OCI-LY7 (cell line): Measurements from ENCODE around the gene GPC3. TPM values are rescaled to one million over a fixed set of nuclear protein-coding genes. Genes with fewer than 3 reads are reported as not detected.

ENCODE experiments used
- BruUV-seq: library from RNA; stranded (reverse); fragments of 400-500 nt; replicated peaks from 2 replicates; lab custom pipeline; 2021; lab: Mats Ljungman, UMichigan
- CTCF ChIA-PET: fragments of 300-600 bp; sonication (Branson Sonifier 250); formaldehyde crosslinking; loops from one replicate; lab custom pipeline; 2022; ENCODE audit warnings: antibody characterized with exemption; ENCODE audit not compliant: unreplicated experiment; lab: Charles Lee
- POLR2A ChIA-PET: fragments of 300-600 bp; sonication (Branson Sonifier 250); formaldehyde crosslinking; loops from one replicate; lab custom pipeline; 2022; ENCODE audit warnings: antibody characterized with exemption; lab: Charles Lee
- DNase-seq: peaks from one replicate; pipeline ENCODE4 v3.0.0-alpha.2; 2015; ENCODE audit warnings: low spot score
- H2AFZ ChIP-seq: fragments of 200-600 bp; sonication (generic), shearing (Covaris generic); 2 replicates; pipeline ENCODE4 v1.6.1; 2014; ENCODE audit warnings: mild to moderate bottlenecking, antibody characterized with exemption, low read length, moderate library complexity
- H3K27ac ChIP-seq: fragments of 200-600 bp; sonication (generic); 2 replicates; pipeline ENCODE4 v1.5.1; 2014; ENCODE audit warnings: mixed run types, low read depth, mild to moderate bottlenecking, moderate library complexity, low read length, inconsistent platforms; ENCODE audit not compliant: poor library complexity, severe bottlenecking
- H3K36me3 ChIP-seq: fragments of 200-600 bp; sonication (generic); 2 replicates; pipeline ENCODE4 v1.6.1; 2014; ENCODE audit warnings: mild to moderate bottlenecking, antibody characterized with exemption, low read length, moderate library complexity, mixed read lengths; ENCODE audit not compliant: insufficient read depth
- H3K4me1 ChIP-seq: fragments of 200-600 bp; sonication (generic); 2 replicates; pipeline ENCODE4 v1.5.1; 2014; ENCODE audit warnings: mild to moderate bottlenecking, low read length; ENCODE audit not compliant: insufficient read depth, poor library complexity, severe bottlenecking
- H3K4me2 ChIP-seq: fragments of 200-600 bp; sonication (generic); 2 replicates; pipeline ENCODE4 v1.6.1; 2014; ENCODE audit warnings: mild to moderate bottlenecking, low read length
- H3K4me3 ChIP-seq: fragments of 200-600 bp; sonication (generic); 2 replicates; pipeline ENCODE4 v1.5.1; 2014; ENCODE audit warnings: mild to moderate bottlenecking, low read depth, low read length; ENCODE audit not compliant: poor library complexity, severe bottlenecking
- H3K79me2 ChIP-seq: fragments of 200-600 bp; sonication (generic); 2 replicates; pipeline ENCODE4 v1.6.1; 2016; ENCODE audit warnings: low read depth, mild to moderate bottlenecking, low read length, moderate library complexity, mixed read lengths; ENCODE audit not compliant: insufficient read depth
- H3K9me2 ChIP-seq: fragments of 200-600 bp; sonication (generic); 2 replicates; pipeline ENCODE4 v1.6.1; 2016; ENCODE audit warnings: mild to moderate bottlenecking, low read length, mixed read lengths; ENCODE audit not compliant: insufficient read depth
- H3K9me3 ChIP-seq: fragments of 200-600 bp; sonication (generic); 2 replicates; pipeline ENCODE4 v1.6.1; 2014; ENCODE audit warnings: mild to moderate bottlenecking, mixed run types, low read length, mixed read lengths
- H4K20me1 ChIP-seq: fragments of 200-600 bp; sonication (generic); 2 replicates; pipeline ENCODE4 v1.6.1; 2014; ENCODE audit warnings: mild to moderate bottlenecking, antibody characterized with exemption, low read length, moderate library complexity, mixed read lengths; ENCODE audit not compliant: insufficient read depth
- EZH2phosphoT487 ChIP-seq: fragments of 200-600 bp; sonication (generic); IDR thresholded peaks from 2 replicates; pipeline ENCODE4 v1.6.1; 2018; ENCODE audit warnings: low read depth, borderline replicate concordance, mild to moderate bottlenecking, mixed run types, antibody characterized with exemption, low read length, moderate library complexity, mixed read lengths
- intact Hi-C: fragments of 100-400 bp; cut with micrococcal nuclease; formaldehyde crosslinking; loops from one replicate; pipeline ENCODE4 v1.10.0; 2022; ENCODE audit not compliant: unreplicated experiment
- total RNA-seq, 2 experiments: library from RNA; depleted of rRNA in 1 of 2; stranded (reverse); fragments of >200 nt in 1 of 2; shearing (Covaris generic) in 1 of 2; gene quantifications; 2 replicates each; pipeline ENCODE4 v1.2.3, GENCODE V29; 2014 to 2022
- TF ChIP-seq, protein P1 (sequence below): fragments of 200-600 bp; sonication (generic); conservative IDR thresholded peaks from 2 replicates; pipeline ENCODE4 v1.5.1; 2014; ENCODE audit warnings: mild to moderate bottlenecking, antibody characterized with exemption, low read length, moderate library complexity, mixed read lengths

GPC3 gene
- total RNA-seq, 2 experiments from 2014 or later = not detected

DNA sequence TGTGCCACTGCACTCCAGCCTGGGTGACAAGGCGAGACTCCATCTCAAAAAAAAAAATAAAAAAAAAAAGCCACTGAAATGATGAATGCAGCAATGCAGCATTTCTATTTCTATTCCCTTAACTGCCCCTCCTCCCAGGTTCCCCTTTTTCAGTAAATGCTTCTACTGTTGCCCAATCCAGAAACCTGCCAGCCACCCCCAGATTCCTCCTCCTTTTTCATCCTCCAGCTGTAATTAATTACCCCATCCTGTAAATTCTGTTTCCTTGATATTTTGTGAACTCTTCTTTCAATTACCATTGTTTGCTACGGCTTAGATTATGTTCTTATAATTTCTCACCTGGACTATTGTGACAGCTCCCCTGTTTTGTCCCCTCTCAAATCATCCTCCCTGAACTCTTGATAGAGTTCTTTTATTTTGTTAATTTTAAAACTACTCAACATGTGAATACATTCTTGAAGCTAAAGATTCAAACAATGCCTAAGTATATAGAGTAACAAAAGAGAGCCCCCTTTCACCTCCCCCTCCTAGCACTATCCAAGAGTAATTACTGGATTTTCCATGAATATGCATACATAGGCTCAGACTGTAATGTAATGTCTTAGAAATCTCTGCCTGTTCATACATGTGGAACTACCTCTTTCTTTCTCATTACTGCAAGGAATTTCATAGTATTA is 429.5 kb downstream of the GPC3 start:
- Histone ChIP-seq H4K20me1 (no peaks in the 10 kb centered on the region), H3K36me3 (no peaks in the 10 kb centered on the region), H3K9me2 (no peaks in the 10 kb centered on the region), H3K4me1 (no peaks in the 10 kb centered on the region), H3K79me2 (no peaks in the 10 kb centered on the region), H2AFZ (no peak overlapping the region), H3K9me3 (no peaks in the 10 kb centered on the region), H3K4me3 (no peak overlapping the region), H3K27ac (no peak overlapping the region), H3K4me2 (no peak overlapping the region)
- DNase-seq = no peak
- TF ChIP-seq EZH2phosphoT487 = no peak
- TF ChIP-seq, protein P1, sequence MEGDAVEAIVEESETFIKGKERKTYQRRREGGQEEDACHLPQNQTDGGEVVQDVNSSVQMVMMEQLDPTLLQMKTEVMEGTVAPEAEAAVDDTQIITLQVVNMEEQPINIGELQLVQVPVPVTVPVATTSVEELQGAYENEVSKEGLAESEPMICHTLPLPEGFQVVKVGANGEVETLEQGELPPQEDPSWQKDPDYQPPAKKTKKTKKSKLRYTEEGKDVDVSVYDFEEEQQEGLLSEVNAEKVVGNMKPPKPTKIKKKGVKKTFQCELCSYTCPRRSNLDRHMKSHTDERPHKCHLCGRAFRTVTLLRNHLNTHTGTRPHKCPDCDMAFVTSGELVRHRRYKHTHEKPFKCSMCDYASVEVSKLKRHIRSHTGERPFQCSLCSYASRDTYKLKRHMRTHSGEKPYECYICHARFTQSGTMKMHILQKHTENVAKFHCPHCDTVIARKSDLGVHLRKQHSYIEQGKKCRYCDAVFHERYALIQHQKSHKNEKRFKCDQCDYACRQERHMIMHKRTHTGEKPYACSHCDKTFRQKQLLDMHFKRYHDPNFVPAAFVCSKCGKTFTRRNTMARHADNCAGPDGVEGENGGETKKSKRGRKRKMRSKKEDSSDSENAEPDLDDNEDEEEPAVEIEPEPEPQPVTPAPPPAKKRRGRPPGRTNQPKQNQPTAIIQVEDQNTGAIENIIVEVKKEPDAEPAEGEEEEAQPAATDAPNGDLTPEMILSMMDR = no peak
- no TSS peak for BruUV-seq
- CTCF ChIA-PET = no interaction called here
- POLR2A ChIA-PET = no interaction called here
- intact Hi-C loops = no loop called here

DNA sequence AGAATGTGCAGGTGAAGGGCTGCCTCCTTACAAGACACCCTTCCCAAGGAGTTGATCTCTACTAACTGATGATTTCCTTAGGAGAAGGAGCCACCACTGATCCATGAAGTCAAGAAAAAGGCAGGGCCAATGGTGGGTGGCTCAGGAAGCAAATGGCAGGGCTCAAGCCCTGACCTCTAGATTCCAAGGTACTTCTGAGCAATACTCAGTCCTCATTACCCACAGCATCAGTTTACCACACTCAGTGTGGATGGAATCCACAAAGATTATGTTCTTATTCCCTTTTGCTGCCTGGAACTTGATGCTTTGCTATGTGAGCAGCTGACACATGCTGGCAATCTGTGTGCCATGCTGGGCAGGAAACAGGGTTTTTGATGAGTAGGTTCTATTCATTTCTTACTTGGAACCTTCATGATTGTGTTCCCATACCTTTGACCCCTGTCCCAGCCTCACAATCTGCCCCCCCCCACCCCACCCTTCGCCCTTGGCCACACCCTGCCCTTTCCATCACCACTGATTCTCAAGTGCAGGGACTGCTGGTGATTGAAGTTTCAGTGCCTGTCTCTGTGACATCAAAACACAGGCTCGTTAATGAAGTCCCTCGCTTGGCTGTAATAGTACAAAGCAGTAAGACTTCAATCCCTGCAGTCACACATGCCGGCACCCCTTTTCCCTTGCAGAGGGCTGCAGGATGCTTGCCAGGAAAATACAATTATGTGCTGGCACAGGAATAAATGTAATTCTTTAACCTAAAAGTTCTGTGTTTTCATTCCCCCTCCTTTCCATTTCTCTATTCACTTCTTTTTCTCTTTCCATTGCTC is 434.5 kb downstream of the GPC3 start:
- intact Hi-C loops = no loop called here
- DNase-seq = no peak
- Histone ChIP-seq H3K4me2 (no peak overlapping the region), H3K4me3 (no peak overlapping the region), H2AFZ (no peak overlapping the region), H3K27ac (no peak overlapping the region), H3K36me3 (no peaks in the 10 kb centered on the region), H3K79me2 (no peaks in the 10 kb centered on the region), H3K9me2 (no peaks in the 10 kb centered on the region), H3K9me3 (no peaks in the 10 kb centered on the region), H4K20me1 (no peaks in the 10 kb centered on the region), H3K4me1 (no peaks in the 10 kb centered on the region)
- ChIA-PET POLR2A (no interaction called here), CTCF (no interaction called here)
- no TSS peak for BruUV-seq
- TF ChIP-seq, protein P1 = no peak
- TF ChIP-seq EZH2phosphoT487 = no peak
